ENCODE results near the gene RBM47. TPM values are rescaled to one million over a fixed set of nuclear protein-coding genes. Genes with fewer than 3 reads are reported as not detected.

Gene RBM47
- total RNA-seq, 1 experiment from 2014 or later = 7.0 TPM

- DNase-seq (ENCODE audit: low read depth) = no peak
Measured at GRCh38 chr4:40373636-40374035, 256.0 kb downstream of the RBM47 start.

Other genes with a start within 250 kb of the RBM47 start
- 0.24 and 0.39 TPM in 2 replicates for gene NSUN7, start 120.1 kb upstream of the RBM47 start, total RNA-seq (2014; rRNA removed; shearing (Covaris generic))

Measured in RPMI7951 (cell line).